Stimulated activated CD8-positive, alpha-beta memory T cell treated with anti-CD3 and anti-CD28 coated beads, Interleukin-12 subunit alpha, Interleukin-12 subunit beta, amount 100 ng/mL, for 1 hour (primary cell): ENCODE measurements around the gene MYADML2.
"Not testable (repeated sequence)": the region's sequence is repeated elsewhere in the genome, so short reads cannot be mapped to it uniquely, and the experiment has no call there.

Experiments used
- DNase-seq: peaks from one replicate; pipeline ENCODE4 v3.0.0-alpha.2; 2020; ENCODE audit warnings: low read depth

Gene MYADML2

DNA sequence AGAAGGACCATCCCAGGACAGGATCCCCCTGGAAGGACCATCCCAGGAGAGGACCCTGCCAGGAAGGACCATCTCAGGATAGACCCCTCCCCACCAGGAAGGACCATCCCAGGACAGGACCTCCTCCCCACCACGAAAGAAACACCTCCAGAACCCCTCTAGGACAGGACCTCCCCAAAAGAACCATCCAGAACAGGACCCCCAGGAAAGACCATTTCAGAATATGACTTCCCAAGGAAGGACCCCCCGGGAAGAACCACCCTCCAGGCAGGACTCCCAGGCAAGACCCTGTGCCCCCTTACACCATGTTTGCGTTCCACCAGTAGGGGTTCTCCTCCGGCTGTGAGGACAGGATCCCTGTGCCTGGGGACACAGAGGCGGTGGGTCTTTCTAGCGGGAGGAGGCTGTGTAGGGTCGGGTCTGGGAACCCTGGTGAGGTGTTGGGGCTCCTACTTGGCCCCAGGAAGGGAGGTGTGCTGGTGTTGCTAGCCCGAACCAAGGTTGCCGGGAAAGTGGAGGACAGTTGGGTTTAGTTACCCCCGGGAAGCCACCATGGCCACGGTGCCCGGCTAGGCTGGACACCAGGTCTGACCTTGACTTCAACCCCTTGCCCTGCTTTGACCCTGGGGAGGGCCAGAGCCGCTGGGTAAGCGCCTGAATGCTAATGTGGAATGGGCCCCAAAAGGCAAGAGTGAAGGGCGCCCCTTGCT lies 11.8 kb upstream of the MYADML2 start:
- DNase-seq = no peak

DNA sequence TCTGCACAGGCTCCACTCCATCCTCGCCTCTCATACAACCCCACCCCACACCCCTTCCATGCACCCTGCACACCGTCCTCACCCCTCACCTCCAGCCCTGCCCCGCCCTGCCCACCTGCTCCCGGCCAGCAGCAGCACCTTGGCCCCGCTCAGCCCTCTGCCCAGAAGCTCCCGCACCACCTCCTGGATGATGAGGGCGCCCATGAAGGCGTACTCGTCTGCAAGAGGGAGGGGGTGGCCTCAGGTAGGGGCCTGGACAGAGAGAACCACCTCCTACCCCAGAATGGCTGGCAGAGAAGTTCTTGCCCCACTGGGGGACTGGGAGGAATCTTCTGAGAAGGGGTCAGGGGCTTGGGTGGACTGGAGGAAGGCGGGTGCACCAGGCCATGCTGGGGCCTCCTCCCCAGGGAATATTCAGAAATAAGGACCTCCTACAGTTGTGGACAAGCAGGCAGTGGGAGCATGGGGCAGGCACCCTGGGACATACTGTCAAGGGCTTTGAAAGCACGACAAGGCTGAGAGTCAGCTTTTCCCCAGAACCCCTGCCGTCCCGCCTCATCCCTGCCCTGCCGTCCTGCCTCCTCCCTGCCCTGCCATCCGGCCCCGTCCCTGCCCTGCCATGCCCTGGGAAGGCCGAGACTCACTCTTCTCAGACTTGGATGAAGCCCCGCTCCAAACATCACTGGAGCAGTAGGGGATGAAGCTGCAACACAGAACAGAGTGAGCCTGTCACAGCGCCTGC lies 10.8 kb upstream of the MYADML2 start:
- no peak for DNase-seq

DNA sequence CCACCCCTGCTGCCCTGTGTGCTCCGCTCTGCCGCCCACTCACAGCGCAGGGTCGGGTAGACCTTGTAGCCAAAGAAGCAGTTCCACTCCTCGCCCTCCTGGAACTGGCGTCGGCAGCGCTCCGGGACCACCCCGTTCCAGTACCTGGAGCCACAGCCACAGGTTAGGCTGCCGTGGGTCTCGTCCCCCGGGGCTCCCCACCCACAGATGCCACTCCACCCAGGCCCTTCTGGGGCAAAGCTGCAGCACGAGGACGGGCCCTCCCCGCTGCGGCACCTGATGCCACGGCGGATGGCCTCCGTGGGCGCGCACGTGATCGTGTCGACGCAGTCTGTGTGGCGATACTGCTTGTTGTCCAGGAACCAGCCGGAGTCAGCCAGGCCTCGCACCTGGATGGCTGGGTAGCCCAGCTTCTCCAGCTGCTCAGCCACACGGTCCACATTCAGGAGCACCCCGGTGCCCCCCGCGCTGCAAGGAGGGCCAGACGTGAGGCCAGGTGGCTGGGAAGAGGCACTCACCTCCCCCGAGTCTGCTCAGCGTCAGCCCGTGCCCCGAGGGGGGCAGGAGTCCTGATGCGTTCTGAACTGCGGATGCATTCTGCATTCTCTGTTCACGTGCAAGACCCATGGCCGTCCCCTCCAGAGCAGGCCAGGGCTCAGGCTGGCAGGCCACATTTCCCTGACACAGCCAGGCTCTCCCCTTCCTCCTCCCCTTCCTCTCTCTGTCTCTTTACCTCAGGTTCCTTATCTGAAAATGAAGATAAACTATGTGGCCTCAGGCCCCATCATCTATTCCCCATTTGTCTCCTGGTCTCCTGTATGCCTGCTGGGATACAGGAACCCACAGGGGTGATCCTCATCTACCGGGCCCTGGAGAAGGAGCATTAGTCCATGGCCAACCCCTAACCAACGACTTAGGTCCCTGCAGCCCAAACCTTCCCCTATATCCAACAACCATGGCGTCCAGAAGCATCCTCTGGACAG lies 9.9 kb upstream of the MYADML2 start:
- DNase-seq = no peak

DNA sequence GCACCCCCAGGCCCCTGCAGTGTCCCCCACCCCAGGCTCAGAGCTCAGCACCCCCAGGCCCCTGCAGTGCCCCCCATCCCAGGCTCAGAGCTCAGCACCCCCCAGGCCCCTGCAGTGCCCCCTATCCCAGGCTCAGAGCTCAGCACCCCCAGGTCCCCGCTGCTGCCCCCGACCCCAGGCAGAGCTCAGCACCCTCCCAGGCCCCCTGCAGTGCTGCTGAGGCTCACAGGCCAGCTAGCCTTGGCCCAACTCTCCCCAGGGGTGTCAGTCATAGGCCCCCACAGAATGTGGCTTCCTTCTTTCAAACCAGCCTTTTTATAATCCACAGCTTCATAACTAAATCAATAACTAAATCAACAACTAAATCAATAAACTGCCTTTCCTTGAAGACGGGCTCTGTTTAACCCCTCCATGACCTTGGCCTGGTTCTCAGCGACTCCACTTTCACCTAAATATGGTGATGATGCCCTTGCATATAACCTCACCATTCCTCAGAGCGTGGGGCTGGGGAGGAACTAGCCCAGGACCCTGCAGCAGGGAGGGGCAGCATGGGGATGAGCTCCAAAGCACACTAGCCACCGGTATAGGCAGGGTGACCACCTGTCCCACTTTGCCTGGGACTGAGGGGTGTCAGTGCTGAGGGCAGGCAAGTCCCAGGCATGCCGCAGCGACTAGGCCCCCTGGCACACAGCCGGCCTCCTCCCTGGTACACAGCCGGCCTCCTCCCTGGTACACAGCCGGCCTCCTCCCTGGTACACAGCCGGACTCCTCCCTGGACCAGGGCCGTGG lies 8.9 kb upstream of the MYADML2 start:
- DNase-seq = no peak

DNA sequence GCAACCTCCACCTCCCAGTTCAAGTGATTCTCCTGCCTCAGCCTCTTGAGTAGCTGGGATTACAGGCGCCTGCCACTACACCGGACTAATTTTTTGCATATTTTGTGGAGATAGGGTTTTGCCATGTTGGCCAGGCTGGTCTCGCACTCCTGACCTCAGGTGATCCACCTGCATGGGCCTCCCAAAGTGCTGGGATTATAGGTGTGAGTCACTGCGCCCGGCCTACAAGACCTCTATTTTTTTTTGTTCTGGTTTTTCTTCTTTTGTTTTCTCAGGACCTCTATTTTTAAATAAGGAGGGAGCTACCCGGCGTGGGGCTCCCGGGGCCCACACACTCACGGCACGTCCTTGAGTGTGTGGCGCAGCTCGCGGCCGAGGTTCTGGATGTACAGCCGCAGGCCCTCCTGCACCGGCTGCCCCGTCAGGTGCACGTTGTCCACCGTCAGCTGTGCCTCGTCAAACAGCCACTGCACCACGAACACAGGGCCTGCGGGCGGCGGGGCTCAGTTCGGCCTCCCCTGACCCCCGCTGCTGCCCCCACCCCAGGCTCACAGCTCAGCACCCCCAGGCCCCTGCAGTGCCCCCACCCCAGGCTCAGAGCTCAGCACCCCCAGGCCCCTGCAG lies 8.1 kb upstream of the MYADML2 start:
- no peak for DNase-seq

DNA sequence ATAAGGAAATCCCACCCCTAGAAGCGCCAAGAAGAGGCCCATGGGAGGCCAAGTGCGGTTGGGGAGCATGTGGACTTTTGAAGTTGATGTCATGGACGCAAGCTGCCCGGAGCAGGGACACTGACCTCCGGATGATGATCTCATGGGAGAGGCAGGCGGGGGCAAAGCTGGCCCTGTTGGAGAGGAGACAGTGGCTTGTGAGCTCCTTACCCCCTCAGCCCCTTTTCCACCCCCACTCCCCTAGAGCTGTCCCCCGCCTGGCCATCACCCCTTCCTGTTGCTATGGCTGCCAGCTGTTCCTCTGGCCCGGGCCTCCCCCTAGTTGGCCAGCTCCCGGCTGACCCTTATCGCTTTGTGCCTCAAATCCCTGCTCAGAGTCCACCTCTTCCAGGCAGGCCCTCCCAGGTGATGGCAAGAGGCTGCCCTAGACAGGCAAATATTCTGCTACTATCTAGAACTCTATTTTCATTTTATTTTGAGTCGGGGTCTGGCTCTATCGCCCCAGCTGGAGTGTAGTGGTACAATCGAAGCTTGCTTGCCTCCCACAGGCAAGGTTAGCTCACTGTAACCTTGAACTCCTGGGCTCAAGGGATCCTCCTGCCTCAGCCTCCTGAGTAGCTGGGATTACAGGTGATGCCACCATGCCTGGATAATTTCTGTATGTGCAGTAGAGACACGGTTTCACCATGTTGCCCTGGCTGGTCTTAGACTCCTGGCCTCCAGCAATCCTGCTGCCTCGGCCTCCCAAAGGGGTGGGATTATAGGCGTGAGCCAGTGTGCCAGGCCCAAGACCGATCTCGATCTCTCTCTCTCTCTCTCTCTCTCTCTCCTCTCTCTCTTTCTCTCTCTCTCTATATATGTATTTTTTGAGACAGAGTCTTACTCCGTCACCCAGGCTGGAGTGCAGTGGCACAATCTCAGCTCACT lies 7.4 kb upstream of the MYADML2 start:
- DNase-seq = no peak

DNA sequence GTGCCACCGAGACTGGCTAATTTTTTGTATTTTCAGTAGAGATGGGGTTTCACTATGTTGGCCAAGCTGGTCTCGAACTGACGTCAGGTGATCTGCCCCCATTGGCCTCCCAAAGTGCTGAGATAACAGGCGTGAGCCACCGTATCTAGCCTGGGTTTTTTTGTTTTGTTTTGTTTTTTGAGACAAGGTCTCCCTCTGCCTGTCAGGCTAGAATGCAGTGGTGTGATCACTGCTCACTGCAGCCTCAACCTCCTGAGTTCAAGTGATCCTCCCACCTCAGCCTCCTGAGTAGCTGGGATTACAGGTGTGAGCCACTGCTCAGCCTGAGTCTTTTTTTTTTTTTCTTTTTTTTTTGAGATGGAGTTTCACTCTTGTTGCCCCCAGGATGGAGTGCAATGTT lies 6.4 kb upstream of the MYADML2 start:
- not testable (repeated sequence) for DNase-seq

DNA sequence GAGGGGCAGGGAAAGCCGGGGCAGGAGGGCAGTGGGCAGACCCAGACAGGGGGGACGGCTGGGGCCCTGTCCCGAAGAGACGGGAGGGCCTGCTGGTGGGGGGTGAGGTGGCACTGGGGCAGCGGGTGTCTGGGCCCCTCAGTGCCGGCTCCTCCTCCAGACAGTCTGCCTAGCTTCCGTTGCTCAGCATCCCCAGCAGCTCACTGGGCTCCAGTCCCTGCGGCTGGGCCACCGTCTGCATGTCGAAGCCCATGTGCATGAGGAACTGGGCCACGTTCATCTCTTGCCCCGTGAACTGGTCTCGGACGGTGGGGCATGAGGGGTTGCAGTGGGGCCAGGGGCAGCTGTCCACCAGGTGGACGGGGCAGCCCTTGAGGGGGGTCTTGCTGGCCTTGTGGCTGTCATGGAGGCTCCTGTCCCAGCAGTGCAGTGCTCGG lies 5.8 kb upstream of the MYADML2 start:
- DNase-seq = no peak

DNA sequence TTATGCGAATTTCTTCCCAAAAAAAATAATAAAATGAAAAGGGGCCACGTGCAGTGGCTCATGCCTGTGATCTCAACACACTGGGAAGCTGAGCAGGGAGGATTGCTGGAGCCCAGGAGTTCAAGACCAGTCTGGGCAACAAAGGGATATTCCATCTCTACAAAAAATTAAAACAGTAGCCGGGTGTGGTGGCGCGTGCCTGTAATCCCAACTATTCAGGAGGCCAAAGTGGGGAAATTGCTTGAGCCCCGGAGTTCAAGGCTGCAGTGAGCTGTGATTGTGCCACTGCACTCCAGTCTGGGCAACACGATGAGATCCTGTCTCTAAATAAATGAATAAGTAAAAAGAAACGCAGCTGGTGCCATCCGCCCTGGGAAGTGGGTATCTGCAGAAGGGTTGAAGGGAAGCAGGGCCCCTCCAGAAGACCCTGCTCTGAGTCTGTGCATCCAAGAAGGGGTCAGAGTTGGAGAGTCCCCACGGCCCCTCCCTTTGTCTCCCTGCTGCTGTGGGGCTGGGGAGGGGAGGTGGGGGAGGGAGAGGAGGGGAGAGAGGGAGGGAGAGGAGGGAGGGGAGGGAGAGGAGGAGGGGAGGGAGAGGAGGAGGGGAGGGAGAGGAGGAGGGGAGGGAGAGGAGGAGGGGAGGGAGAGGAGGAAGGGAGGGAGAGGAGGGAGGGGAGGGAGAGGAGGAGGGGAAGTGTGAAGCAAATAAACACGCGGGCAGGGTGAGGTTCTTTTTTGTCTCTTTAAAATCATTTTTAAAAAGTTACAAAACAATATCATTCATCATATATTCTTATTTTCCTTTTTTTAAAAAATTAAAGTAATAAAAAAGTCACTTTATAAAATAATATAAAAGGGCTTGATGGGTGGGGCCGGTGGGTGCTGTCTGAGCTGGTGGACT lies 5.0 kb upstream of the MYADML2 start:
- DNase-seq = no peak

DNA sequence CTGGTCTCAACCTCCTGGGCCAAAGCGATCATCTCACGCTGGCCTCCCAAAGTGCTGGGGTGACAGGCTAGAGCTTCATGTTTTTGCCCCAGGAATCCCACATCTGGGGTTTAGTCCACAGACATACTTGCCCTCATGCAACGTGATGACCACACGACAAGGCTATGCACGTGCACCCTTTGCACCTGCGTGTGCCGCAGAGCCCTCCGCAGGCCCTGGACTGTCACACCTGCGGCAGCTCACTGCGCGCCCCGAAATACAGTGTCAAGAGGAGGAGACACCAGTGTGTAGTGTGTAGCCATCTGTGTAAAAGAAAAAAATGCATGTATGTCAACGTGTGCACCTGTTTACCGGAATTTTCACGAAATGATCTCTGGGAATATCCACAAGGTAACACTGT lies 3.5 kb upstream of the MYADML2 start:
- no peak for DNase-seq

DNA sequence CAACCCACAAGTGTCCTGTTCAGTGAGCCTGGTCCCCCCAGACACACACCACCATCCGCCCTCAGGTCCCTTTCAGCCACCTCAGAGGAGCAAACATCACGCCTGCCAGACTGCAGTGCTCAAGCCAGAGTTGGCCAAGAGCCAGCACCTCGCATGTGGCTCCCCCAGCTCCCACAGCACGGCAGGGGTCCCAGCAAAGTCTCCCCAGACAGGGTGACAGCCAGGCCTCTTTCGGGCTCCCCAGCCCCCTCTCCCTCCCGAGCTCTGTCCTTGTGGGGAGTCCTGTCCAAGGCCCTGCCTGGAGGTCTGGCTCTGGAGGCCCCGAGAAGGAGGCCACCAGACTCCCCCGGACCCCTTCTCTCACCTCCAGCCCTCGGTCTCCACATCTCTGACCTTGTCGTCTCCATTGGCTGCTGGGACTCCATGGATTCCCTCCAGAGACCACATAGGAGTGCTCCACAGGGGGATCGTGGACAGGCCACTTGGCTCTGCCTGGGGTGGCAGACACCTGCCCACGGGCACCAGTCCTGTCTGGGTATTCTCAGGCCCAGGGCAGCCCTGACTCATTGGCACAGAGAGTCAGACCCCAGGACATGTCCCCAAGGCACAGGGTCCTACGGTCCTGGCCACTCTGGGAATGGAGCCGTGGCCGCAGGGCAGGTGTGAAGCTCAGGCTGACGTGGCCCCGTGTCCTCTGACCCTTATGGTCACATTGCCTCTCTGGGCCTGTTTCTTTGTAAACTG lies 1.8 kb upstream of the MYADML2 start:
- no peak for DNase-seq

DNA sequence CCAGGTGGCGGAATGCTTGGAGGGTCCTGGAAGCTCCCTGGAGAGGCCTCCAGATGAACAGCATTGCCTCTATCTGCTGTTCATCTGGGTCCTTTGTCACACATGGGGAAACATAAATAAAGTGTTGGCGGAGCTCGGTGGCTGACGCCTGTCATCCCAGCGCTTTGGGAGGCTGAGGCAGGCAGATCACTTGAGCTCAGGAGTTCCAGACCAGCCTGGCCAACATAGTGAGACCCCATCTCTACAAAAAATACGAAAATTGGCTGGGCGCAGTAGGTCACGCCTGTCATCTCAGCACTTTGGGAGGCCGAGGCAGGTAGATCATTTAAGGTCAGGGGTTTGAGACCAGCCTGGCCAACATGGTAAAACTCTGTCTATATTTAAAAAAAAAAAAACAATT lies 2.2 kb downstream of the MYADML2 start:
- no peak for DNase-seq

DNA sequence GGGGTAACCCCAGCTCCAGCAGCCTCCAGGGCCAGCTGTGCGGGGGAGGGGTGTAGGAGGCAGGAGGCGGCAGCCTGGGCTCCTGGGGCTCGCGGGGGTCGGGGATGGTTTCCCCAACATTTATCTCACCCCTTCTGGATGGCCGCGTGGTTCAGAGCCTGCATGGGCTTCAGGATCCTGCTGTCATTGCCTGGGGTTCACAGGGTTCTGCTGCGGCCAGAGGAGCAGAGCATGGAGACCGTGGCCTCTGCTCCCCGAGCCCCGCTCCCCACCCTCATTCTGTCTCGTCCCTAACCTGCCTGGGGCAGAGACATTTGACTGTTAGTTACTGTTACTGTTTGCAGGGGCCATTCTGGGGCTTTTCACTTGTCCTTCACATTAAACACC lies 4.9 kb downstream of the MYADML2 start:
- no peak for DNase-seq

DNA sequence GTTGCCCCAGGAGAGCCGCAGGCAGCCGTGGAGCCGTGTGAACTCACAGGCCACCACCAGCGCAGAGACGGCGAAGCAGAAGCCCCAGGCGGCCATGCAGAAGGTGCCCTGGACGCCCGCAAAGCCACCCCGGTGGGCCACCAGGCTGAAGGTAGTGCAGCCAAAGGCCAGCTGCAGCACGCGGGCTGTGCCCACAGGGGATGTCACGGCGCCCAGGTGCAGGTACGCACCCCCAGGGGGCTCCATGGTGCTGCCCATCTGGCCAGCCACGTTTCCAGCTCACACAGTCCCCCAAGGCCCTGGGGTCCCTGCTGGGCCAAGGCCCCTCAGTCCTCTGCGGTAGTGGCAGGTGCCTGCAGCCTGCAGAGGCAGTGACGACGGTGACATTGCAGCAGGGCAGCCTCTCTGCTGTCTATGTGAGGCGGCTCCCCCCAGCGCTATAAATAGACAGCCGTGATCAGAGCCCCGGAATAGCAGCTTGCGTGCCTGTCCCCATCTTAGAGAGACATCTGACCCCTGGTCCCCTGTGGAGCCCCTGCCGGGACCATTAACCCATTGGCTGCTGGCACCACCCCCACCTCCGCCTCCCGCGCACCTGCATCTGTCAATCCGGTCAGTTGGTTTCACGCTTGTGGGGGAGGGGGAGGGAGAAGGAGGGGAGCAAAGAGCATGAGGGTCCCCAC lies 5.4 kb downstream of the MYADML2 start:
- no peak for DNase-seq

DNA sequence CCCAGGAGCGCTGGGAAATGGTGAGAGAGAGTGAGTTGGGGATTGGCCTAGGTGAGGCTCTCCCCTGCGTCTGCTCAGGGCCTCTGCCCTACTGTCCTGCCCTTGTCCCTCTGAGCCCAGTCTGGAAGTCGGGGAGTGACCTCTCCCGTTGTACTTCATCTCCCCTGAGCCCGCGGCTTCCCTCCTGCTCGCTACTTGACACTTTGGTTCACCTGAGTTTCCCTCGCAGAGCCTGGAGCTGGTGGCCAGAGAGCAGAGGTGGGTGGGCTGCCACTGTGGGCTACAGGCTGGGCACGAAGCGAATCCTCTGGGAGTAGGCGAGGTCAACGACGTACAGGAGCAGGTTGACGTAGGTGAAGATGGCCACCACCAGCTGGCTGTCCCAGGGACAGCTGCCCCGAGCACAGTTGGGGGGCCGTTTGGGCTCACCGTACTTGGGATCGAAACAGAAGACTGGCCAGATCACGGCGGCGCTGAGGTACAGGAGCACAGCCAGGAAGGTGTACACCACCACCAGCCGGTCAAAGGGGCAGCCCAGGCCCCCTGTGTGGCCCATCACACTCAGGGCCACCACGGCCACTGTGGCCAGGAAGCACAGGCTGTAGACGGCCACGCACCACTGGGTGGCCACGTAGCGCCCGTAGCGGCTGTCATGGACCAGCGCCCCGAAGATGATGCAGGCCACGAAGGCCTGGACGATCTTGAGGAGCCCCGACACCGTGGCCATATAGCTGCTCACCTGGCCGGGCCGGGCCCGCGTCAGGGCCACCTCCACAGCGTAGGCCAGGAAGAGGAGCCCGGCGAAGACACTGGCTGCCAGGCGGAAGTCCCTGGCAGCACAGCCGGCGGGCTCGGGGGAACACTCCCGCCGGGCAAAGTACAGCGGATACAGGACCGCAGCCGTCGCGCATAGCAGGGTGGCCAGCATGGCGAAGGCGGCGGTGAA lies 6.2 kb downstream of the MYADML2 start:
- DNase-seq = no peak

DNA sequence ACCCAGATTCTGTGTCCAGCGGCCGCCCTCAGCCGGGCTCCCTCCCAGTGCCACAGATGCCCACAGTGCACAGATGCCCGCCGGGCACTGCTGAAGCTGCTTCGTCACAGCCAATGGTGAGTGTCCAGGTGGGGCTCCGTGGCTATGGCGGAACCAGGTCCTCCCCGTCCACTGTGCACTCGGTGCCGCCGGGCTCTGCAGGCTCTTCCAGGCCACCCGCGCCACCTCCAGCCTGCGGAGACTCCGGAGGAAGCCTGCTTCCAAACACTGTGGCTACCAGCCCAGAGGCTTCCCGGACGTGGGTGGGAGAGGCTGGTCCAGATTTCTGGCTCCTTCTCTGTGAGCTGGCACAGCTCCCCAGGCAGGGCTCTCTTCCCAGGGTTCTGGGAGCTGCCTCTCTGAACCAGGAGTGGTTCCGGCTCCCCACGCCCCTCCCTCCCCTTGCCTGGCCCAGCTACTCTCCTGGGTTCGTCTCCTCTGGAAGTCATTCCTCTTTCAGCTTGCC lies 7.1 kb downstream of the MYADML2 start:
- no peak for DNase-seq
